ENCODE data around the gene ZMYND11.
A peak's percentile ranks its signal among the peaks of the same experiment; 100 is the strongest.

Gene ZMYND11

GRCh38 chr10:135132-135600, at the start of gene ZMYND11:
Gene ZMYND11, plus strand, starts transcription at chr10:135455. Its CDS starts 44,558 bp downstream, at chr10:180013.
- no peak for TF ChIP-seq CTCF (IDR thresholded peaks at IDR 0.05; ENCODE audit: low read depth, low read length, missing control alignments)
- peak within 1 kb of the TSS; percentile 76 for H3K4me3 ChIP-seq (replicated peaks; ENCODE audit: low read depth, low read length)
- DNase-seq (ENCODE audit: extremely low read depth, low read depth), result no peak

GRCh38 chr10:86031-86430, 49.2 kb upstream of the ZMYND11 start:
- TF ChIP-seq CTCF (IDR thresholded peaks at IDR 0.05; ENCODE audit: low read depth, low read length, missing control alignments), result no peak

GRCh38 chr10:87177-88080, 47.8 kb upstream of the ZMYND11 start:
- H3K4me3 ChIP-seq (replicated peaks; ENCODE audit: low read depth, low read length), result no peak overlapping the region
- TF ChIP-seq CTCF (IDR thresholded peaks at IDR 0.05; ENCODE audit: low read depth, low read length, missing control alignments), result no peak
- no peak for DNase-seq (ENCODE audit: extremely low read depth, low read depth)

More at GRCh38 chr10:86031-86430, 49.2 kb upstream of the ZMYND11 start:
- no peak overlapping the region for H3K4me3 ChIP-seq (replicated peaks; ENCODE audit: low read depth, low read length)
- no peak for DNase-seq (ENCODE audit: extremely low read depth, low read depth)

GRCh38 chr10:88253-88652, 47.0 kb upstream of the ZMYND11 start:
- no peak overlapping the region for H3K4me3 ChIP-seq (replicated peaks; ENCODE audit: low read depth, low read length)
- no peak for DNase-seq (ENCODE audit: extremely low read depth, low read depth)
- no peak for TF ChIP-seq CTCF (IDR thresholded peaks at IDR 0.05; ENCODE audit: low read depth, low read length, missing control alignments)

- no peak for TF ChIP-seq CTCF (IDR thresholded peaks at IDR 0.05; ENCODE audit: low read depth, low read length, missing control alignments)
- no peak overlapping the region for H3K4me3 ChIP-seq (replicated peaks; ENCODE audit: low read depth, low read length)
- no peak for DNase-seq (ENCODE audit: extremely low read depth, low read depth)
These were observed 46.0 kb upstream of the ZMYND11 start for GRCh38 chr10:89248-89647.

- no peak overlapping the region for H3K4me3 ChIP-seq (replicated peaks; ENCODE audit: low read depth, low read length)
- DNase-seq (ENCODE audit: extremely low read depth, low read depth), result no peak
- TF ChIP-seq CTCF (IDR thresholded peaks at IDR 0.05; ENCODE audit: low read depth, low read length, missing control alignments), result no peak
These were observed 45.1 kb upstream of the ZMYND11 start for GRCh38 chr10:90161-90560.
